ENCODE results near the gene SLC39A8.
"Not testable (repeated sequence)": the region's sequence is repeated elsewhere in the genome, so short reads cannot be mapped to it uniquely, and the experiment has no call there.

SLC39A8 gene

GRCh38 chr4:102247041-102247440 lies 98.2 kb downstream of the SLC39A8 start:
- no peak for FAIRE-seq
- no peak for DNase-seq (ENCODE audit: extremely low spot score, insufficient read length, low read depth)

GRCh38 chr4:102246416-102246815 lies 98.9 kb downstream of the SLC39A8 start:
- FAIRE-seq (no peak), DNase-seq (ENCODE audit: extremely low spot score, insufficient read length, low read depth) (no peak)

- no peak for FAIRE-seq
- DNase-seq (ENCODE audit: extremely low spot score, insufficient read length, low read depth) = no peak
These were observed 100.3 kb downstream of the SLC39A8 start for GRCh38 chr4:102244878-102245535.

- not testable (repeated sequence) for DNase-seq (ENCODE audit: extremely low spot score, insufficient read length, low read depth); FAIRE-seq
These were observed 102.0 kb downstream of the SLC39A8 start for GRCh38 chr4:102243296-102243695.

GRCh38 chr4:102234243-102234838 lies 110.9 kb downstream of the SLC39A8 start:
- no peak for FAIRE-seq
- DNase-seq (ENCODE audit: extremely low spot score, insufficient read length, low read depth) = no peak

GRCh38 chr4:102230194-102230593 lies 115.1 kb downstream of the SLC39A8 start:
- DNase-seq (ENCODE audit: extremely low spot score, insufficient read length, low read depth) (no peak), FAIRE-seq (no peak)

GRCh38 chr4:102227388-102227787 lies 117.9 kb downstream of the SLC39A8 start:
- no peak for FAIRE-seq

GRCh38 chr4:102223461-102223860 lies 121.8 kb downstream of the SLC39A8 start:
- DNase-seq (ENCODE audit: extremely low spot score, insufficient read length, low read depth) (no peak), FAIRE-seq (no peak)

More at GRCh38 chr4:102227388-102227787, 117.9 kb downstream of the SLC39A8 start:
- DNase-seq (ENCODE audit: extremely low spot score, insufficient read length, low read depth) = no peak

- no peak for DNase-seq (ENCODE audit: extremely low spot score, insufficient read length, low read depth)
- no peak for FAIRE-seq
These were observed 122.4 kb downstream of the SLC39A8 start for GRCh38 chr4:102222838-102223409.

GRCh38 chr4:102219129-102219528 lies 126.2 kb downstream of the SLC39A8 start:
- FAIRE-seq = no peak
- DNase-seq (ENCODE audit: extremely low spot score, insufficient read length, low read depth) = no peak

- FAIRE-seq = no peak
These were observed 126.6 kb downstream of the SLC39A8 start for GRCh38 chr4:102218656-102219055.

GRCh38 chr4:102217775-102218355 lies 127.4 kb downstream of the SLC39A8 start:
- no peak for FAIRE-seq
- DNase-seq (ENCODE audit: extremely low spot score, insufficient read length, low read depth) = no peak

More at GRCh38 chr4:102218656-102219055, 126.6 kb downstream of the SLC39A8 start:
- no peak for DNase-seq (ENCODE audit: extremely low spot score, insufficient read length, low read depth)

GRCh38 chr4:102217345-102217744 lies 127.9 kb downstream of the SLC39A8 start:
- FAIRE-seq = no peak
- no peak for DNase-seq (ENCODE audit: extremely low spot score, insufficient read length, low read depth)

- DNase-seq (ENCODE audit: extremely low spot score, insufficient read length, low read depth) (no peak), FAIRE-seq (no peak)
These were observed 128.6 kb downstream of the SLC39A8 start for GRCh38 chr4:102216666-102217065.

GRCh38 chr4:102213031-102213430 lies 132.3 kb downstream of the SLC39A8 start:
- DNase-seq (ENCODE audit: extremely low spot score, insufficient read length, low read depth) = no peak
- no peak for FAIRE-seq
